A172 (cell line): Measurements from ENCODE around the gene PXDN. TPM values are rescaled to one million over a fixed set of nuclear protein-coding genes. Genes with fewer than 3 reads are reported as not detected.
"Not testable (repeated sequence)": the region's sequence is repeated elsewhere in the genome, so short reads cannot be mapped to it uniquely, and the experiment has no call there.

Experiments
- DNase-seq: peaks from one replicate; pipeline ENCODE4 v3.0.0-alpha.2; 2015; ENCODE audit warnings: low spot score
- total RNA-seq: library from RNA; depleted of rRNA; stranded (reverse); fragments of >200 nt; shearing (Covaris generic); gene quantifications from 2 replicates; pipeline ENCODE4 v1.2.3, GENCODE V29; 2014

The PXDN gene
- total RNA-seq, 1 experiment from 2014 or later = 124 TPM

GRCh38 chr2:1702186-1702565 lies 42.1 kb downstream of the PXDN start:
- DNase-seq = no peak

GRCh38 chr2:1701556-1702185 lies 42.6 kb downstream of the PXDN start:
- no peak for DNase-seq

- DNase-seq = no peak
Measured at GRCh38 chr2:1701020-1701419, 43.3 kb downstream of the PXDN start.

GRCh38 chr2:1700427-1700826 lies 43.9 kb downstream of the PXDN start:
- DNase-seq = not testable (repeated sequence)

- DNase-seq = no peak
Measured at GRCh38 chr2:1698188-1698945, 45.9 kb downstream of the PXDN start.

- DNase-seq = no peak
Measured at GRCh38 chr2:1697601-1698000, 46.7 kb downstream of the PXDN start.

- DNase-seq = no peak
Measured at GRCh38 chr2:1696472-1696871, 47.8 kb downstream of the PXDN start.

- no peak for DNase-seq
Measured at GRCh38 chr2:1694371-1695271, 49.7 kb downstream of the PXDN start.

- no peak for DNase-seq
Measured at GRCh38 chr2:1693723-1694122, 50.6 kb downstream of the PXDN start.

- DNase-seq = no peak
Measured at GRCh38 chr2:1692342-1692741, 52.0 kb downstream of the PXDN start.

- DNase-seq = no peak
Measured at GRCh38 chr2:1691366-1691765, 52.9 kb downstream of the PXDN start.

- no peak for DNase-seq
Measured at GRCh38 chr2:1690056-1690775, 54.1 kb downstream of the PXDN start.

GRCh38 chr2:1688859-1689258 lies 55.5 kb downstream of the PXDN start:
- no peak for DNase-seq

GRCh38 chr2:1688161-1688560 lies 56.2 kb downstream of the PXDN start:
- DNase-seq = no peak

- DNase-seq = no peak
Measured at GRCh38 chr2:1687254-1687653, 57.1 kb downstream of the PXDN start.

- DNase-seq = peak; percentile 38
Measured at GRCh38 chr2:1686784-1687105, 57.6 kb downstream of the PXDN start.

- peak; percentile 77 for DNase-seq
Measured at GRCh38 chr2:1685957-1686783, 58.1 kb downstream of the PXDN start.

GRCh38 chr2:1685078-1685956 lies 59.0 kb downstream of the PXDN start:
- no peak for DNase-seq

GRCh38 chr2:1683297-1683696 lies 61.0 kb downstream of the PXDN start:
- no peak for DNase-seq

- DNase-seq = no peak
Measured at GRCh38 chr2:1682181-1682440, 62.2 kb downstream of the PXDN start.
